Measurements from ENCODE around the gene COPS2.
"Not testable (repeated sequence)": the region's sequence is repeated elsewhere in the genome, so short reads cannot be mapped to it uniquely, and the experiment has no call there.

GRCh38 chr15:49175582-49176397 is 20.4 kb upstream of the COPS2 start:
- not testable (repeated sequence) for TF ChIP-seq CTCF (IDR thresholded peaks at IDR 0.05); POLR2A (IDR thresholded peaks at IDR 0.05); EP300 (IDR thresholded peaks at IDR 0.05; ENCODE audit: low read depth)
